ENCODE data around the gene TAAR6.

DNA sequence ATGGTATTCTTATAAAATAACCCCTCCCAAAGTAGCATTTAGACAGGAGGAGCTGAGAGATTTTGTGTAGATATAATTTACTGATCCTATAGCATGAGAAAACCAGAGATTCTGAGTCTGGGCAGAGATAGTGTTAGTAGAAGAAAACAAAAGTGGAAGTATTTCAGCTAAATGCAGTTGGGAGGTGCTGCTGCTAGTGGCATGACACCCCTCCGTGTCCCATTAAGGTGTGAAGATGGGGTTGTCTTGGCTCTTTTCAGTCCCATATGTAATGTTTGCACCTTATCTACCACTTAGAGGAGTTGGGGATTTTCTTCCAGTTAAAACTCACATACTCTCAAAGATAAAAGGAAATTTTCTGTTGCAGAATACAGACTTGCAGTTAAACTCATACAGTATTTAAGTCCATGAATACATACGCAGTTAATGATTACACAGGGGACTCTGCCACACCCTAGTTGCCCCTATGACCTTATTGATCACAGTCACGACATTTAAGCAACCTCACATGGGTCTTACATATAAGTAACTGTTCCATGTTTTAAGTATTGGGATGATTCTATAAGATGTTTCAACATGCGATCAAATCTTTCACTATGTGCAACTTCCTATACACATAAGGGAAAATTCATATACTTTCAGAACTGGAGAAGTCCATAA, 42.5 kb downstream of the TAAR6 start:
- TF ChIP-seq, protein P1, sequence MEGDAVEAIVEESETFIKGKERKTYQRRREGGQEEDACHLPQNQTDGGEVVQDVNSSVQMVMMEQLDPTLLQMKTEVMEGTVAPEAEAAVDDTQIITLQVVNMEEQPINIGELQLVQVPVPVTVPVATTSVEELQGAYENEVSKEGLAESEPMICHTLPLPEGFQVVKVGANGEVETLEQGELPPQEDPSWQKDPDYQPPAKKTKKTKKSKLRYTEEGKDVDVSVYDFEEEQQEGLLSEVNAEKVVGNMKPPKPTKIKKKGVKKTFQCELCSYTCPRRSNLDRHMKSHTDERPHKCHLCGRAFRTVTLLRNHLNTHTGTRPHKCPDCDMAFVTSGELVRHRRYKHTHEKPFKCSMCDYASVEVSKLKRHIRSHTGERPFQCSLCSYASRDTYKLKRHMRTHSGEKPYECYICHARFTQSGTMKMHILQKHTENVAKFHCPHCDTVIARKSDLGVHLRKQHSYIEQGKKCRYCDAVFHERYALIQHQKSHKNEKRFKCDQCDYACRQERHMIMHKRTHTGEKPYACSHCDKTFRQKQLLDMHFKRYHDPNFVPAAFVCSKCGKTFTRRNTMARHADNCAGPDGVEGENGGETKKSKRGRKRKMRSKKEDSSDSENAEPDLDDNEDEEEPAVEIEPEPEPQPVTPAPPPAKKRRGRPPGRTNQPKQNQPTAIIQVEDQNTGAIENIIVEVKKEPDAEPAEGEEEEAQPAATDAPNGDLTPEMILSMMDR (IDR thresholded peaks at IDR 0.05) = no peak
- no peak for TF ChIP-seq POLR2A (IDR thresholded peaks at IDR 0.05)
